Measurements from ENCODE around the gene HIPK1.

Gene HIPK1

DNA sequence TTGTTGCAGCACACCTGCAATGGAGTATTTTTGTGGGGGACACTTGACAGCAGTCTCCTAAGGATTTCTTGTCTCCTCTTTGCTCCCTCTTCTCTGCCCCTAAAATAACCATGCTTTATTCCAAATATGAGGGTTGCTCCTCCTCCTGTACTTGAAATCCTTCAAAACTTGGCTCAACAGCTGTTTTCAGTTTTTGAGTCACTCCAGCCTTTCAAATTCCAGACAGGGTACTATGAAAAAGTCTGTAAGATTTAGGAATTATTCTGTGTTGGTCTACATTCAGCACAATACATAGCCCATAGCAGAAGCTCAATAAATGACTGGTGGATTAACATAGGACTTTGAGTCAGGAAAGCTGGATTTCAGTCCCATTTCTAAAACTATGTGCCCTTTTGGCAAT, 30.0 kb upstream of the HIPK1 start:
- CTCF ChIA-PET, result interaction anchor here (1.1 to 2.0 kb wide), 4 partner anchors 17 to 64 kb away, joined by 3 to 5 read pairs (median 4); no protein-coding TSS in a partner anchor
- TF ChIP-seq, protein P1, sequence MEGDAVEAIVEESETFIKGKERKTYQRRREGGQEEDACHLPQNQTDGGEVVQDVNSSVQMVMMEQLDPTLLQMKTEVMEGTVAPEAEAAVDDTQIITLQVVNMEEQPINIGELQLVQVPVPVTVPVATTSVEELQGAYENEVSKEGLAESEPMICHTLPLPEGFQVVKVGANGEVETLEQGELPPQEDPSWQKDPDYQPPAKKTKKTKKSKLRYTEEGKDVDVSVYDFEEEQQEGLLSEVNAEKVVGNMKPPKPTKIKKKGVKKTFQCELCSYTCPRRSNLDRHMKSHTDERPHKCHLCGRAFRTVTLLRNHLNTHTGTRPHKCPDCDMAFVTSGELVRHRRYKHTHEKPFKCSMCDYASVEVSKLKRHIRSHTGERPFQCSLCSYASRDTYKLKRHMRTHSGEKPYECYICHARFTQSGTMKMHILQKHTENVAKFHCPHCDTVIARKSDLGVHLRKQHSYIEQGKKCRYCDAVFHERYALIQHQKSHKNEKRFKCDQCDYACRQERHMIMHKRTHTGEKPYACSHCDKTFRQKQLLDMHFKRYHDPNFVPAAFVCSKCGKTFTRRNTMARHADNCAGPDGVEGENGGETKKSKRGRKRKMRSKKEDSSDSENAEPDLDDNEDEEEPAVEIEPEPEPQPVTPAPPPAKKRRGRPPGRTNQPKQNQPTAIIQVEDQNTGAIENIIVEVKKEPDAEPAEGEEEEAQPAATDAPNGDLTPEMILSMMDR (IDR thresholded peaks at IDR 0.05; ENCODE audit: control extremely low read depth, extremely low read depth, low read depth, missing control alignments), result no peak
- POLR2A ChIA-PET, result no interaction called here
- DNase-seq (ENCODE audit: extremely low spot score), result no peak

DNA sequence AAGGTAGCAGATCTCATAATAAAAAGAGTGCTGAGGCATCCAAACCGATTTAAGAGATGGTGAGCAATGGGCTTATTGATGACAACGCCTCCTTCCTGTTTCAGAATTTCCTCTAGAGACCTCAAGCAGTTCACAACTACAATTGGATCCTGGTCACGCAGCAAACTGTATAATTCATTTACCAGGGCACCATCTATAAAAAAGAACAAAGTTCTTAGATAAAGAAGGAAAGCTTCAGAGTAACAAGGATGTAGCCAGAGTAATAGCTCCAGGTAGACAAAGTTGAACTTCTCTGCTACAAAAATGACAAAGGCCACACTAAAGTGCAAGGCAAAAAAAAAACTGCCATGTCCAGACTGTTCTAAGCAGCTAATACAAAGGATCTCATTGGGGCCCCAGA, 27.9 kb upstream of the HIPK1 start:
- no peak for DNase-seq (ENCODE audit: extremely low spot score)
- POLR2A ChIA-PET, result no interaction called here
- CTCF ChIA-PET, result interaction anchor here (1.2 to 5.5 kb wide), 3 partner anchors 11 to 66 kb away, joined by 4 to 34 read pairs (median 5); partner anchors contain the start of gene BCL2L15
- TF ChIP-seq, protein P1 (IDR thresholded peaks at IDR 0.05; ENCODE audit: control extremely low read depth, extremely low read depth, low read depth, missing control alignments), result no peak

DNA sequence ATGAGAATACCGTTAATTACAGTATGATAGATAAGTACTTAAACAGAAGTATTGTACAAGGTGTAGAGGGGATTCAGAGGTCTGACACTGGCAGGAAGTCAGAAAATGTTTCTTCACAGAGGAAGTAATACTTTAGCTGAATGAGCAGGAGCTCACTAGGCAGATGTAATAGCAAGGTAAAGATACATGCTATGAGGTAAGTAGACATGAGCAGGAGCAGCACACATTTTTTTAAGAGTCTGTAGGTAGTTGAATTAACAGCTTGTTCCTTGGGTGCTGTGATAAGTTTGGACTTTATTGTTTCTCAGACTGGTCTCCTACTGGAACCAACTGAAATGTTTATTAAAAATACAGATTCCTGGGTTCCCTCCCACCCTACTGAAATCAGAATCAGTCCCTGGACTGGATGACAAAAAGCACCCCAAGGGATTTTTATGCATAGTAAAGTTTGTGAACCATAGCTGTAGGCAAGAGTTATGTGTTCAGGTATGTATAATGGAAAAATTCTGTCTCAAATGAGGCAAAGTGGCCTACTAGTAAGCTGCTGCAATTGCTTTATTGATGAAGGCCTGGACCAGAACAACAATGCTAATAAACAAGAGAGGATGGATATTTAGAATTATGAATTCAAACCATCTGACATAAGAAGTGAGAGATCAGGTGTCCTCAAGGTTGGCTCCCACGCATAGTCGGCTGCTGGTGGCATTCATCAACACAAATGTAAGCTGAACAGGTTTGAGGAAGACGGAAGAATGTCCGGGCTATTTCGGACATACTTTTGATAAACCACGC, 25.4 kb upstream of the HIPK1 start:
- TF ChIP-seq, protein P1 (IDR thresholded peaks at IDR 0.05; ENCODE audit: control extremely low read depth, extremely low read depth, low read depth, missing control alignments), result no peak
- ChIA-PET POLR2A (interaction anchor here (0.6 to 3.3 kb wide), 10 partner anchors 10 to 144 kb away, joined by 3 to 40 read pairs (median 4); partner anchors contain the start of gene HIPK1), CTCF (interaction anchor here (0.8 to 5.5 kb wide), 20 partner anchors 8 to 124 kb away, joined by 3 to 34 read pairs (median 5); partner anchors contain the start of gene BCL2L15)
- no peak for DNase-seq (ENCODE audit: extremely low spot score)

DNA sequence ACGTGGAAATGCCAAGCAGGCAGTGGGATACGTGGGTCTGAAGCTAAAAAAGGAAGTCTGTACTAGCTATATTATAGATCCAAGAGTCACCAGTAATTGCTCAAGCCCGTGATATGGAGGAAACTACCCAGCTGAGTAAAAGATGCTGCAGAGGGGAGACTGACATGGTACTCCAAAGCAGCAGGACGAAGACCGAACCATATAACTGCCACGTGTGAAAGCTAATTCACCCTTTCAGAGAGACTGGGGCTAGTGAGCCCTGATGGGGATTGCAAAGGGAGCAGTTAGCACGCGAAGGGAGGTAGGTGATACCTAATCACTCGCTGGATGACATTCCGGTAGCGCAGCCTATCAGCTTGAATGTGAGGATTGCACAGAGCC, 24.8 kb upstream of the HIPK1 start:
- ChIA-PET CTCF (interaction anchor here (0.8 to 5.5 kb wide), 20 partner anchors 9 to 124 kb away, joined by 3 to 34 read pairs (median 5); partner anchors contain the start of gene BCL2L15), POLR2A (interaction anchor here (0.9 to 3.3 kb wide), 9 partner anchors 11 to 144 kb away, joined by 3 to 40 read pairs (median 5); partner anchors contain the start of gene HIPK1)
- no peak for DNase-seq (ENCODE audit: extremely low spot score)
- TF ChIP-seq, protein P1 (IDR thresholded peaks at IDR 0.05; ENCODE audit: control extremely low read depth, extremely low read depth, low read depth, missing control alignments), result no peak

DNA sequence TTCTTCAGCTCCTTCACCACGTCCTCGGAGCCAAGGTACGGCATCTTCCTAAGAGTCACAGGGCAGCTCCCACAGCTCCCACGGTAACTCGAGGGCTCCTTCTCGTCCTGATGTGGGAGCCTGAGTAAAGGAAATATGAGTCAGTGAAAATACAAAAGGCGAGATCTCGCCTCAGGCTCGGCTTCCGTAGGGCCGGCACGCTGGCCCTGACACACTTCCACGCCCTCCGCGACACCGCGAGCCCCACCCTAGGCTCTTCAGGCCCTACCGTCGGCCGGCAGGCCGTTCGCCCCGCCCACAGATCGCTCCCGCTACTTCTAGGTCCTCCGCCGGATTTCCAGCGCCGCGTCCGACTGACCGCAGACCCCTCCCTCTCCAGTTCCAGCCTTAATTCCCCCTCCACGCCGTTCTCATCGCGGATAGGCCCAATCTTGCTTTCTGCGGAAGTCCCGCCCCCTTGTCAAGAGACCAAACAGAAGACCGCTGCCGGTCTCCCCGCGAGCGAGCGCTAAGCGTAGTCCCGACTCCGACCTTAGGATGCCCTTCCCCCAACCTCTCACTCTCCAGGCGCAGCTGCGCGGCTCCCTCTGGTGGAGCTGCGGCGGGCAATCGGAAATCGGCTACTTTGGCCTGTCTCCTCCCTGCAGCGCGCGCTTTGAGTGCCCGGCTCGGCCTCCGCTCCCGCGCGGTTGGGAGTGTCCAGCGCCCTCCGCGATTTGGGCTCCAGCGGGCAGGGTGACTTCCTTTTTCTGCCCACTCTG, 24.3 kb upstream of the HIPK1 start, which contains the start of the genes AP4B1 and DCLRE1B:
TSS of gene AP4B1 (minus strand) at position 126 of the 761 bp plus-strand sequence. CDS start at position 44, 82 bp downstream.
TSS of gene DCLRE1B (plus strand) at position 653 of the 761 bp plus-strand sequence. CDS start 261 bp downstream, outside the sequence.
- TF ChIP-seq, protein P1 (IDR thresholded peaks at IDR 0.05; ENCODE audit: control extremely low read depth, extremely low read depth, low read depth, missing control alignments), result peak; percentile 89
- ChIA-PET POLR2A (interaction anchor here (0.9 to 3.3 kb wide), 7 partner anchors 11 to 91 kb away, joined by 3 to 40 read pairs (median 5); partner anchors contain the start of gene HIPK1), CTCF (interaction anchor here (0.9 to 5.5 kb wide), 18 partner anchors 8 to 125 kb away, joined by 3 to 34 read pairs (median 6); partner anchors contain the start of gene BCL2L15)
- peak; percentile 97 for DNase-seq (ENCODE audit: extremely low spot score)

All from GM10248 (cell line).